ENCODE data around the gene PI4KA.

DNA sequence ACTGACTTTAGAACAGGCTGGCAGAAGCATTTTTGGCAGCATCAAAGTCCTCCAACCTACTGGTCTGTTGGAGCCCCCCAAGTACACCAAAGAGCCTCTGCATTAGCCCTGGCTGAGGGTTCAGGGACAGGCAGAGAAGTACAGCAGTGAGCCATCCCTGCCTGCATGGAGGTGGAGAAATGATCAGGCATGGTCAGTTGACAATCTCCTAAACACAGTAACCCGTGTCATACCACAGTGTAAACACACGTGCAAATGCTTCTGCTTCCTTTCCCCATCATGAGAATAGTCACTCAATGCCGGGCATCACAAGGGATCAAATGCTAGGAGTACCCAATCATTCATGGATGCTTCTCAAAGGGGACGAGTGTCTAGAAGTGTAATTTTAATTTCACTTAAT lies 76.5 kb downstream of the PI4KA start:
- TF ChIP-seq POLR2A (IDR thresholded peaks at IDR 0.05; ENCODE audit: low read length): no peak
- TF ChIP-seq GATA1 (IDR thresholded peaks at IDR 0.05; ENCODE audit: low read depth, low read length): no peak
